IMR-90 (cell line): ENCODE data around the gene GPC6. TPM values are rescaled to one million over a fixed set of nuclear protein-coding genes. Genes with fewer than 3 reads are reported as not detected.

Experiments used
- ATAC-seq: fragments of 200-7000 bp; cut with Tn5 transposase; 2 replicates; pipeline ENCODE4 v1.9.1; 2020; ENCODE audit warnings: low read depth, mild to moderate bottlenecking, moderate library complexity
- BruUV-seq: library from RNA; stranded (reverse); fragments of 400-500 nt; replicated peaks from 2 replicates; lab custom pipeline; 2021; lab: Mats Ljungman, UMichigan
- CTCF ChIA-PET: fragments of 300-600 bp; formaldehyde crosslinking; extraction: SDS; loops from one replicate; lab custom pipeline; 2021; ENCODE audit warnings: antibody characterized with exemption; lab: Yijun Ruan, JAX
- POLR2A ChIA-PET: fragments of 300-600 bp; sonication (Branson Sonifier 250); formaldehyde crosslinking; loops from one replicate; lab custom pipeline; 2022; ENCODE audit warnings: antibody characterized with exemption; ENCODE audit not compliant: unreplicated experiment; lab: Charles Lee
- DNase-seq: peaks from one replicate; pipeline ENCODE4 v3.0.0; 2013
- H2AFZ ChIP-seq: replicated peaks from 2 replicates; pipeline ENCODE3; 2013; ENCODE audit warnings: low read length, mild to moderate bottlenecking; ENCODE audit not compliant: poor library complexity
- H2AK5ac ChIP-seq: 2 replicates; pipeline ENCODE4 v1.6.1; 2013; ENCODE audit warnings: low read depth, low read length, inconsistent platforms
- H2AK9ac ChIP-seq: replicated peaks from 2 replicates; pipeline ENCODE3; 2013; ENCODE audit warnings: mild to moderate bottlenecking, low read depth, low read length, moderate library complexity; ENCODE audit not compliant: poor library complexity
- H2BK120ac ChIP-seq: 2 replicates; pipeline ENCODE4 v1.6.1; 2013; ENCODE audit warnings: low read depth, low read length, inconsistent platforms
- H2BK15ac ChIP-seq: 3 replicates; pipeline ENCODE4 v1.6.1; 2013; ENCODE audit warnings: low read depth, low read length, inconsistent platforms
- H2BK20ac ChIP-seq: 2 replicates; pipeline ENCODE4 v1.6.1; 2013; ENCODE audit warnings: low read depth, mild to moderate bottlenecking, inconsistent platforms, low read length, moderate library complexity
- H2BK5ac ChIP-seq: 2 replicates; pipeline ENCODE4 v1.6.1; 2013; ENCODE audit warnings: mild to moderate bottlenecking, low read depth, low read length, inconsistent platforms; ENCODE audit not compliant: poor library complexity, severe bottlenecking
- H3K14ac ChIP-seq: replicated peaks from 2 replicates; pipeline ENCODE4 v1.6.1; 2013; ENCODE audit warnings: low read depth, low read length, inconsistent platforms
- H3K18ac ChIP-seq: 2 replicates; pipeline ENCODE4 v1.6.1; 2013; ENCODE audit warnings: low read depth, low read length, control low read depth
- H3K23ac ChIP-seq: 2 replicates; pipeline ENCODE4 v1.6.1; 2013; ENCODE audit warnings: low read depth, low read length, inconsistent platforms
- H3K27ac ChIP-seq: 2 replicates; pipeline ENCODE4 v1.5.1; 2013; ENCODE audit warnings: mild to moderate bottlenecking, control low read depth, low read length; ENCODE audit not compliant: insufficient read depth
- H3K27me3 ChIP-seq: 2 replicates; pipeline ENCODE4 v1.6.1; 2013; ENCODE audit warnings: low read length; ENCODE audit not compliant: control insufficient read depth, insufficient read depth
- H3K36me3 ChIP-seq: 2 replicates; pipeline ENCODE4 v1.6.1; 2013; ENCODE audit warnings: low read length, mixed read lengths; ENCODE audit not compliant: control insufficient read depth, insufficient read depth
- H3K4ac ChIP-seq: 2 replicates; pipeline ENCODE4 v1.6.1; 2013; ENCODE audit warnings: low read depth, low read length, inconsistent platforms
- H3K4me1 ChIP-seq: 2 replicates; pipeline ENCODE4 v1.6.1; 2013; ENCODE audit warnings: low read length, mixed read lengths; ENCODE audit not compliant: control insufficient read depth, insufficient read depth
- H3K4me2 ChIP-seq: 2 replicates; pipeline ENCODE4 v1.6.1; 2013; ENCODE audit warnings: low read depth, mild to moderate bottlenecking, control low read depth, low read length, moderate library complexity
- H3K4me3 ChIP-seq: 2 replicates; pipeline ENCODE4 v1.5.1; 2013; ENCODE audit warnings: low read depth, mild to moderate bottlenecking, control low read depth, low read length, moderate library complexity; ENCODE audit not compliant: insufficient read depth
- H3K56ac ChIP-seq: 2 replicates; pipeline ENCODE4 v1.6.1; 2013; ENCODE audit warnings: low read length, inconsistent platforms; ENCODE audit not compliant: insufficient read depth; ENCODE audit errors: extremely low read depth
- H3K79me1 ChIP-seq, 2 experiments: 2 replicates each; pipeline ENCODE4 v1.6.1; 2013; ENCODE audit warnings: low read length in 2 of 2, inconsistent platforms in 1 of 2, low read depth in 1 of 2
- H3K9ac ChIP-seq: 2 replicates; pipeline ENCODE4 v1.6.1; 2013; ENCODE audit warnings: low read depth, low read length, control low read depth
- H3K9me1 ChIP-seq: 2 replicates; pipeline ENCODE4 v1.6.1; 2013; ENCODE audit warnings: low read length, inconsistent platforms; ENCODE audit not compliant: insufficient read depth
- H3K9me3 ChIP-seq: 2 replicates; pipeline ENCODE4 v1.6.1; 2013; ENCODE audit warnings: low read length; ENCODE audit not compliant: control insufficient read depth, insufficient read depth
- H4K20me1 ChIP-seq: 2 replicates; pipeline ENCODE4 v1.6.1; 2013; ENCODE audit warnings: low read length, inconsistent platforms; ENCODE audit not compliant: insufficient read depth
- H4K5ac ChIP-seq: 2 replicates; pipeline ENCODE4 v1.6.1; 2013; ENCODE audit warnings: mild to moderate bottlenecking, low read depth, low read length, control low read depth
- H4K8ac ChIP-seq, 2 experiments: 2 replicates each; pipeline ENCODE4 v1.6.1; 2013; ENCODE audit warnings: low read depth in 2 of 2, low read length in 2 of 2, control low read depth in 1 of 2, inconsistent platforms in 1 of 2
- H4K91ac ChIP-seq: 2 replicates; pipeline ENCODE4 v1.6.1; 2013; ENCODE audit warnings: low read depth, low read length, inconsistent platforms; ENCODE audit not compliant: insufficient read depth
- BHLHE40 ChIP-seq: fragments of 150-350 bp; IDR thresholded peaks from 2 replicates; pipeline ENCODE4 v1.6.1; 2016; ENCODE audit warnings: mild to moderate bottlenecking, low read depth, low read length
- CEBPB ChIP-seq: IDR thresholded peaks from 2 replicates; pipeline ENCODE4 v1.6.1; 2012; ENCODE audit warnings: low read depth, low read length, improper control_type of control experiment
- CHD1 ChIP-seq: IDR thresholded peaks from 2 replicates; pipeline ENCODE4 v1.6.1; 2012; ENCODE audit warnings: low read depth, low read length, improper control_type of control experiment
- FOS ChIP-seq: fragments of 150-350 bp; IDR thresholded peaks from 2 replicates; pipeline ENCODE4 v1.6.1; 2016; ENCODE audit warnings: low read depth, low read length
- MAFK ChIP-seq: IDR thresholded peaks from 2 replicates; pipeline ENCODE4 v1.6.1; 2012; ENCODE audit warnings: low read depth, low read length, improper control_type of control experiment
- NFE2L2 ChIP-seq: fragments of 150-350 bp; IDR thresholded peaks from 2 replicates; pipeline ENCODE4 v1.6.1; 2016; ENCODE audit warnings: low read depth, mild to moderate bottlenecking, low read length
- RAD21 ChIP-seq: IDR thresholded peaks from 2 replicates; pipeline ENCODE4 v1.6.1; 2012; ENCODE audit warnings: low read length, improper control_type of control experiment
- RCOR1 ChIP-seq: IDR thresholded peaks from 2 replicates; pipeline ENCODE4 v1.6.1; 2012; ENCODE audit warnings: mild to moderate bottlenecking, low read length, improper control_type of control experiment; ENCODE audit not compliant: insufficient replicate concordance
- dilution Hi-C: fragments of 300-500 bp; cut with HindIII; formaldehyde crosslinking; loops from one replicate; pipeline ENCODE4 v1.14.3; 2018; ENCODE audit warnings: low sequenced_read_pairs; ENCODE audit not compliant: unreplicated experiment
- in situ Hi-C: fragments of 300-500 bp; cut with MboI; formaldehyde crosslinking; loops from 3 replicates; pipeline ENCODE4 v1.14.3; 2019; ENCODE audit warnings: low sequenced_read_pairs, inconsistent platforms, mixed read lengths
- intact Hi-C: fragments of 100-400 bp; cut with micrococcal nuclease; formaldehyde crosslinking; loops from 2 replicates; pipeline ENCODE4 v1.10.0; 2022
- polyA plus RNA-seq, 3 experiments: library from polyadenylated mRNA; depleted of rRNA; stranded (reverse); fragments of >200 nt; gene quantifications; 2 replicates each; pipeline ENCODE4 v1.2.3, GENCODE V29; 2012; ENCODE audit warnings: low replicate concordance in 1 of 3
- total RNA-seq: library from RNA; depleted of rRNA; stranded (reverse); fragments of >200 nt; gene quantifications from 2 replicates; pipeline ENCODE4 v1.2.3, GENCODE V29; 2012

GPC6 gene
- total and polyA plus RNA-seq, 2 of the 4 experiments (the other 2 are of a cell fraction): 14.9 to 39.4 TPM

GRCh38 chr13:93450191-93450621 lies 223.6 kb downstream of the GPC6 start:
- Histone ChIP-seq H3K23ac (no peak overlapping the region), H3K36me3 (no peaks in the 10 kb centered on the region), H2BK15ac (no peak overlapping the region), H4K91ac (no peak overlapping the region), H3K9me3 (no peaks in the 10 kb centered on the region), H2BK120ac (no peak overlapping the region), H3K79me1 (no peaks in the 10 kb centered on the region), H2BK5ac (no peak overlapping the region), H2AK5ac (no peak overlapping the region), H3K27ac (no peak overlapping the region; the same call in 1 of the 2 replicates), H3K9ac (no peak overlapping the region), H2AK9ac (no peak overlapping the region), H3K4me3 (no peak overlapping the region), H3K18ac (no peak overlapping the region), H3K4me2 (no peak overlapping the region; the same call in 1 of the 2 replicates), H4K5ac (no peak overlapping the region), H3K27me3 (no peaks in the 10 kb centered on the region), H2BK20ac (no peak overlapping the region), H3K9me1 (peaks cover 2% of the 10 kb centered on the region; the same call in 1 of the 2 replicates), H3K14ac (no peak overlapping the region), H3K4me1 (no peaks in the 10 kb centered on the region; the same call in 1 of the 2 replicates), H3K4ac (no peak overlapping the region), H4K20me1 (no peaks in the 10 kb centered on the region), H2AFZ (no peak overlapping the region), H4K8ac (no peak overlapping the region), H3K56ac (no peak overlapping the region)
- in situ Hi-C loops: no loop called here
- BruUV-seq: no TSS peak
- TF ChIP-seq MAFK (no peak), FOS (no peak), BHLHE40 (no peak), CEBPB (no peak), RAD21 (no peak), RCOR1 (no peak), CHD1 (no peak), NFE2L2 (no peak)
- dilution Hi-C loops: no loop called here
- intact Hi-C loops: loop anchor here (5.0 kb wide), 1 partner anchor 52 kb away; no protein-coding TSS in a partner anchor
- peak; percentile 53 for ATAC-seq
- ChIA-PET POLR2A (no interaction called here), CTCF (interaction anchor here (0.5 to 0.7 kb wide), 2 partner anchors 15 to 200 kb away, joined by 3 read pairs; no protein-coding TSS in a partner anchor)
- DNase-seq: peak; percentile 73
